IMR-90 (cell line): ENCODE results near the gene ZNF556. TPM values are rescaled to one million over a fixed set of nuclear protein-coding genes. Genes with fewer than 3 reads are reported as not detected.

Experiments used
- ATAC-seq: fragments of 200-7000 bp; cut with Tn5 transposase; 2 replicates; pipeline ENCODE4 v1.9.1; 2020; ENCODE audit warnings: low read depth, mild to moderate bottlenecking, moderate library complexity
- BruUV-seq: library from RNA; stranded (reverse); fragments of 400-500 nt; replicated peaks from 2 replicates; lab custom pipeline; 2021; lab: Mats Ljungman, UMichigan
- CTCF ChIA-PET: fragments of 300-600 bp; formaldehyde crosslinking; extraction: SDS; loops from one replicate; lab custom pipeline; 2021; ENCODE audit warnings: antibody characterized with exemption; lab: Yijun Ruan, JAX
- POLR2A ChIA-PET: fragments of 300-600 bp; sonication (Branson Sonifier 250); formaldehyde crosslinking; loops from one replicate; lab custom pipeline; 2022; ENCODE audit warnings: antibody characterized with exemption; ENCODE audit not compliant: unreplicated experiment; lab: Charles Lee
- DNase-seq: peaks from one replicate; pipeline ENCODE4 v3.0.0; 2013
- H2AFZ ChIP-seq: replicated peaks from 2 replicates; pipeline ENCODE3; 2013; ENCODE audit warnings: low read length, mild to moderate bottlenecking; ENCODE audit not compliant: poor library complexity
- H2AK5ac ChIP-seq: 2 replicates; pipeline ENCODE4 v1.6.1; 2013; ENCODE audit warnings: low read depth, low read length, inconsistent platforms
- H2AK9ac ChIP-seq: replicated peaks from 2 replicates; pipeline ENCODE3; 2013; ENCODE audit warnings: mild to moderate bottlenecking, low read depth, low read length, moderate library complexity; ENCODE audit not compliant: poor library complexity
- H2BK120ac ChIP-seq: 2 replicates; pipeline ENCODE4 v1.6.1; 2013; ENCODE audit warnings: low read depth, low read length, inconsistent platforms
- H2BK15ac ChIP-seq: 3 replicates; pipeline ENCODE4 v1.6.1; 2013; ENCODE audit warnings: low read depth, low read length, inconsistent platforms
- H2BK20ac ChIP-seq: 2 replicates; pipeline ENCODE4 v1.6.1; 2013; ENCODE audit warnings: low read depth, mild to moderate bottlenecking, inconsistent platforms, low read length, moderate library complexity
- H2BK5ac ChIP-seq: 2 replicates; pipeline ENCODE4 v1.6.1; 2013; ENCODE audit warnings: mild to moderate bottlenecking, low read depth, low read length, inconsistent platforms; ENCODE audit not compliant: poor library complexity, severe bottlenecking
- H3K14ac ChIP-seq: replicated peaks from 2 replicates; pipeline ENCODE4 v1.6.1; 2013; ENCODE audit warnings: low read depth, low read length, inconsistent platforms
- H3K18ac ChIP-seq: 2 replicates; pipeline ENCODE4 v1.6.1; 2013; ENCODE audit warnings: low read depth, low read length, control low read depth
- H3K23ac ChIP-seq: 2 replicates; pipeline ENCODE4 v1.6.1; 2013; ENCODE audit warnings: low read depth, low read length, inconsistent platforms
- H3K27ac ChIP-seq: 2 replicates; pipeline ENCODE4 v1.5.1; 2013; ENCODE audit warnings: mild to moderate bottlenecking, control low read depth, low read length; ENCODE audit not compliant: insufficient read depth
- H3K27me3 ChIP-seq: 2 replicates; pipeline ENCODE4 v1.6.1; 2013; ENCODE audit warnings: low read length; ENCODE audit not compliant: control insufficient read depth, insufficient read depth
- H3K36me3 ChIP-seq: 2 replicates; pipeline ENCODE4 v1.6.1; 2013; ENCODE audit warnings: low read length, mixed read lengths; ENCODE audit not compliant: control insufficient read depth, insufficient read depth
- H3K4ac ChIP-seq: 2 replicates; pipeline ENCODE4 v1.6.1; 2013; ENCODE audit warnings: low read depth, low read length, inconsistent platforms
- H3K4me1 ChIP-seq: 2 replicates; pipeline ENCODE4 v1.6.1; 2013; ENCODE audit warnings: low read length, mixed read lengths; ENCODE audit not compliant: control insufficient read depth, insufficient read depth
- H3K4me2 ChIP-seq: 2 replicates; pipeline ENCODE4 v1.6.1; 2013; ENCODE audit warnings: low read depth, mild to moderate bottlenecking, control low read depth, low read length, moderate library complexity
- H3K4me3 ChIP-seq: 2 replicates; pipeline ENCODE4 v1.5.1; 2013; ENCODE audit warnings: low read depth, mild to moderate bottlenecking, control low read depth, low read length, moderate library complexity; ENCODE audit not compliant: insufficient read depth
- H3K56ac ChIP-seq: 2 replicates; pipeline ENCODE4 v1.6.1; 2013; ENCODE audit warnings: low read length, inconsistent platforms; ENCODE audit not compliant: insufficient read depth; ENCODE audit errors: extremely low read depth
- H3K79me1 ChIP-seq, 2 experiments: 2 replicates each; pipeline ENCODE4 v1.6.1; 2013; ENCODE audit warnings: low read length in 2 of 2, inconsistent platforms in 1 of 2, low read depth in 1 of 2
- H3K9ac ChIP-seq: 2 replicates; pipeline ENCODE4 v1.6.1; 2013; ENCODE audit warnings: low read depth, low read length, control low read depth
- H3K9me1 ChIP-seq: 2 replicates; pipeline ENCODE4 v1.6.1; 2013; ENCODE audit warnings: low read length, inconsistent platforms; ENCODE audit not compliant: insufficient read depth
- H3K9me3 ChIP-seq: 2 replicates; pipeline ENCODE4 v1.6.1; 2013; ENCODE audit warnings: low read length; ENCODE audit not compliant: control insufficient read depth, insufficient read depth
- H4K20me1 ChIP-seq: 2 replicates; pipeline ENCODE4 v1.6.1; 2013; ENCODE audit warnings: low read length, inconsistent platforms; ENCODE audit not compliant: insufficient read depth
- H4K5ac ChIP-seq: 2 replicates; pipeline ENCODE4 v1.6.1; 2013; ENCODE audit warnings: mild to moderate bottlenecking, low read depth, low read length, control low read depth
- H4K8ac ChIP-seq, 2 experiments: 2 replicates each; pipeline ENCODE4 v1.6.1; 2013; ENCODE audit warnings: low read depth in 2 of 2, low read length in 2 of 2, control low read depth in 1 of 2, inconsistent platforms in 1 of 2
- H4K91ac ChIP-seq: 2 replicates; pipeline ENCODE4 v1.6.1; 2013; ENCODE audit warnings: low read depth, low read length, inconsistent platforms; ENCODE audit not compliant: insufficient read depth
- CEBPB ChIP-seq: IDR thresholded peaks from 2 replicates; pipeline ENCODE4 v1.6.1; 2012; ENCODE audit warnings: low read depth, low read length, improper control_type of control experiment
- FOS ChIP-seq: fragments of 150-350 bp; IDR thresholded peaks from 2 replicates; pipeline ENCODE4 v1.6.1; 2016; ENCODE audit warnings: low read depth, low read length
- WGBS, 2 experiments: methylation state at CpG; one replicate each; pipeline versions ENCODE4 v1.1.5 to v1.1.7; 2013; ENCODE audit warnings: missing lambda C conversion rate in 2 of 2; ENCODE audit not compliant: insufficient read length in 1 of 2; ENCODE audit errors: extremely low coverage in 2 of 2; 5-methylcytosine and 5-hydroxymethylcytosine counted together
- dilution Hi-C: fragments of 300-500 bp; cut with HindIII; formaldehyde crosslinking; loops from one replicate; pipeline ENCODE4 v1.14.3; 2018; ENCODE audit warnings: low sequenced_read_pairs; ENCODE audit not compliant: unreplicated experiment
- in situ Hi-C: fragments of 300-500 bp; cut with MboI; formaldehyde crosslinking; loops from 3 replicates; pipeline ENCODE4 v1.14.3; 2019; ENCODE audit warnings: low sequenced_read_pairs, inconsistent platforms, mixed read lengths
- intact Hi-C: fragments of 100-400 bp; cut with micrococcal nuclease; formaldehyde crosslinking; loops from 2 replicates; pipeline ENCODE4 v1.10.0; 2022
- polyA plus RNA-seq, 3 experiments: library from polyadenylated mRNA; depleted of rRNA; stranded (reverse); fragments of >200 nt; gene quantifications; 2 replicates each; pipeline ENCODE4 v1.2.3, GENCODE V29; 2012; ENCODE audit warnings: low replicate concordance in 1 of 3
- total RNA-seq: library from RNA; depleted of rRNA; stranded (reverse); fragments of >200 nt; gene quantifications from 2 replicates; pipeline ENCODE4 v1.2.3, GENCODE V29; 2012

Gene ZNF556
- total and polyA plus RNA-seq, 2 of the 4 experiments (the other 2 are of a cell fraction): not detected

- no peak overlapping the region for H2AFZ ChIP-seq
- ATAC-seq: peak; percentile 27; the same call in 1 of the 2 replicates
- in situ Hi-C loops: no loop called here
Observed at GRCh38 chr19:2922987-2923386, 55.9 kb downstream of the ZNF556 start.

More at GRCh38 chr19:2922987-2923386, 55.9 kb downstream of the ZNF556 start:
- ChIA-PET POLR2A (no interaction called here), CTCF (interaction anchor here (0.7 kb wide), 2 partner anchors 18 to 39 kb away, joined by 3 read pairs; no protein-coding TSS in a partner anchor)
- H2BK15ac ChIP-seq: no peak overlapping the region
- H3K27me3 ChIP-seq: no peaks in the 10 kb centered on the region
- H3K27ac ChIP-seq: no peak overlapping the region
- DNase-seq: peak; percentile 9
- peaks cover 4% of the 10 kb centered on the region for H3K36me3 ChIP-seq
- no peak overlapping the region for H4K5ac ChIP-seq
- H3K18ac ChIP-seq: no peak overlapping the region
- no peak overlapping the region for H3K4me3 ChIP-seq
- H2BK5ac ChIP-seq: no peak overlapping the region
- TF ChIP-seq CEBPB (peak; percentile 25; the same call in 1 of the 2 replicates), FOS (no peak)
- H2AK5ac ChIP-seq: no peak overlapping the region
- H3K14ac ChIP-seq: no peak overlapping the region
- H4K8ac ChIP-seq: no peak overlapping the region
- dilution Hi-C loops (no loop called here), intact Hi-C loops (no loop called here)
- no peak overlapping the region for H3K4me2 ChIP-seq
- H3K9me3 ChIP-seq: peaks cover 6% of the 10 kb centered on the region
- no peak overlapping the region for H3K23ac ChIP-seq
- WGBS, 2 experiments: 40% methylated on average over 2 of the region's 5 CpGs; no CpG with 5 or more reads in 1 of the 2 experiments
- H3K56ac ChIP-seq: no peak overlapping the region
- H2AK9ac ChIP-seq: no peak overlapping the region
- no peak overlapping the region for H2BK120ac ChIP-seq
- no peak overlapping the region for H4K91ac ChIP-seq
- H3K79me1 ChIP-seq: no peaks in the 10 kb centered on the region
- no TSS peak for BruUV-seq
- no peak overlapping the region for H3K4ac ChIP-seq
- no peak overlapping the region for H3K9ac ChIP-seq
- no peaks in the 10 kb centered on the region for H4K20me1 ChIP-seq
- no peak overlapping the region for H2BK20ac ChIP-seq
- no peaks in the 10 kb centered on the region; the same call in 1 of the 2 replicates for H3K4me1 ChIP-seq
- H3K9me1 ChIP-seq: no peaks in the 10 kb centered on the region
